IMR-90 (cell line): ENCODE data around the gene FAM174C. TPM values are rescaled to one million over a fixed set of nuclear protein-coding genes. Genes with fewer than 3 reads are reported as not detected.

Experiments used
- ATAC-seq: fragments of 200-7000 bp; cut with Tn5 transposase; 2 replicates; pipeline ENCODE4 v1.9.1; 2020; ENCODE audit warnings: low read depth, mild to moderate bottlenecking, moderate library complexity
- BruUV-seq: library from RNA; stranded (reverse); fragments of 400-500 nt; replicated peaks from 2 replicates; lab custom pipeline; 2021; lab: Mats Ljungman, UMichigan
- CTCF ChIA-PET: fragments of 300-600 bp; formaldehyde crosslinking; extraction: SDS; loops from one replicate; lab custom pipeline; 2021; ENCODE audit warnings: antibody characterized with exemption; lab: Yijun Ruan, JAX
- POLR2A ChIA-PET: fragments of 300-600 bp; sonication (Branson Sonifier 250); formaldehyde crosslinking; loops from one replicate; lab custom pipeline; 2022; ENCODE audit warnings: antibody characterized with exemption; ENCODE audit not compliant: unreplicated experiment; lab: Charles Lee
- DNase-seq: peaks from one replicate; pipeline ENCODE4 v3.0.0; 2013
- H2AFZ ChIP-seq: replicated peaks from 2 replicates; pipeline ENCODE3; 2013; ENCODE audit warnings: low read length, mild to moderate bottlenecking; ENCODE audit not compliant: poor library complexity
- H2AK5ac ChIP-seq: 2 replicates; pipeline ENCODE4 v1.6.1; 2013; ENCODE audit warnings: low read depth, low read length, inconsistent platforms
- H2AK9ac ChIP-seq: replicated peaks from 2 replicates; pipeline ENCODE3; 2013; ENCODE audit warnings: mild to moderate bottlenecking, low read depth, low read length, moderate library complexity; ENCODE audit not compliant: poor library complexity
- H2BK120ac ChIP-seq: 2 replicates; pipeline ENCODE4 v1.6.1; 2013; ENCODE audit warnings: low read depth, low read length, inconsistent platforms
- H2BK15ac ChIP-seq: 3 replicates; pipeline ENCODE4 v1.6.1; 2013; ENCODE audit warnings: low read depth, low read length, inconsistent platforms
- H2BK20ac ChIP-seq: 2 replicates; pipeline ENCODE4 v1.6.1; 2013; ENCODE audit warnings: low read depth, mild to moderate bottlenecking, inconsistent platforms, low read length, moderate library complexity
- H2BK5ac ChIP-seq: 2 replicates; pipeline ENCODE4 v1.6.1; 2013; ENCODE audit warnings: mild to moderate bottlenecking, low read depth, low read length, inconsistent platforms; ENCODE audit not compliant: poor library complexity, severe bottlenecking
- H3K14ac ChIP-seq: replicated peaks from 2 replicates; pipeline ENCODE4 v1.6.1; 2013; ENCODE audit warnings: low read depth, low read length, inconsistent platforms
- H3K18ac ChIP-seq: 2 replicates; pipeline ENCODE4 v1.6.1; 2013; ENCODE audit warnings: low read depth, low read length, control low read depth
- H3K23ac ChIP-seq: 2 replicates; pipeline ENCODE4 v1.6.1; 2013; ENCODE audit warnings: low read depth, low read length, inconsistent platforms
- H3K27ac ChIP-seq: 2 replicates; pipeline ENCODE4 v1.5.1; 2013; ENCODE audit warnings: mild to moderate bottlenecking, control low read depth, low read length; ENCODE audit not compliant: insufficient read depth
- H3K27me3 ChIP-seq: 2 replicates; pipeline ENCODE4 v1.6.1; 2013; ENCODE audit warnings: low read length; ENCODE audit not compliant: control insufficient read depth, insufficient read depth
- H3K36me3 ChIP-seq: 2 replicates; pipeline ENCODE4 v1.6.1; 2013; ENCODE audit warnings: low read length, mixed read lengths; ENCODE audit not compliant: control insufficient read depth, insufficient read depth
- H3K4ac ChIP-seq: 2 replicates; pipeline ENCODE4 v1.6.1; 2013; ENCODE audit warnings: low read depth, low read length, inconsistent platforms
- H3K4me1 ChIP-seq: 2 replicates; pipeline ENCODE4 v1.6.1; 2013; ENCODE audit warnings: low read length, mixed read lengths; ENCODE audit not compliant: control insufficient read depth, insufficient read depth
- H3K4me2 ChIP-seq: 2 replicates; pipeline ENCODE4 v1.6.1; 2013; ENCODE audit warnings: low read depth, mild to moderate bottlenecking, control low read depth, low read length, moderate library complexity
- H3K4me3 ChIP-seq: 2 replicates; pipeline ENCODE4 v1.5.1; 2013; ENCODE audit warnings: low read depth, mild to moderate bottlenecking, control low read depth, low read length, moderate library complexity; ENCODE audit not compliant: insufficient read depth
- H3K56ac ChIP-seq: 2 replicates; pipeline ENCODE4 v1.6.1; 2013; ENCODE audit warnings: low read length, inconsistent platforms; ENCODE audit not compliant: insufficient read depth; ENCODE audit errors: extremely low read depth
- H3K79me1 ChIP-seq, 2 experiments: 2 replicates each; pipeline ENCODE4 v1.6.1; 2013; ENCODE audit warnings: low read length in 2 of 2, inconsistent platforms in 1 of 2, low read depth in 1 of 2
- H3K9ac ChIP-seq: 2 replicates; pipeline ENCODE4 v1.6.1; 2013; ENCODE audit warnings: low read depth, low read length, control low read depth
- H3K9me1 ChIP-seq: 2 replicates; pipeline ENCODE4 v1.6.1; 2013; ENCODE audit warnings: low read length, inconsistent platforms; ENCODE audit not compliant: insufficient read depth
- H3K9me3 ChIP-seq: 2 replicates; pipeline ENCODE4 v1.6.1; 2013; ENCODE audit warnings: low read length; ENCODE audit not compliant: control insufficient read depth, insufficient read depth
- H4K20me1 ChIP-seq: 2 replicates; pipeline ENCODE4 v1.6.1; 2013; ENCODE audit warnings: low read length, inconsistent platforms; ENCODE audit not compliant: insufficient read depth
- H4K5ac ChIP-seq: 2 replicates; pipeline ENCODE4 v1.6.1; 2013; ENCODE audit warnings: mild to moderate bottlenecking, low read depth, low read length, control low read depth
- H4K8ac ChIP-seq, 2 experiments: 2 replicates each; pipeline ENCODE4 v1.6.1; 2013; ENCODE audit warnings: low read depth in 2 of 2, low read length in 2 of 2, control low read depth in 1 of 2, inconsistent platforms in 1 of 2
- H4K91ac ChIP-seq: 2 replicates; pipeline ENCODE4 v1.6.1; 2013; ENCODE audit warnings: low read depth, low read length, inconsistent platforms; ENCODE audit not compliant: insufficient read depth
- CEBPB ChIP-seq: IDR thresholded peaks from 2 replicates; pipeline ENCODE4 v1.6.1; 2012; ENCODE audit warnings: low read depth, low read length, improper control_type of control experiment
- MAZ ChIP-seq: IDR thresholded peaks from 2 replicates; pipeline ENCODE4 v1.6.1; 2012; ENCODE audit warnings: low read depth, mild to moderate bottlenecking, low read length, improper control_type of control experiment, moderate library complexity, borderline replicate concordance
- WGBS, 2 experiments: methylation state at CpG; one replicate each; pipeline versions ENCODE4 v1.1.5 to v1.1.7; 2013; ENCODE audit warnings: missing lambda C conversion rate in 2 of 2; ENCODE audit not compliant: insufficient read length in 1 of 2; ENCODE audit errors: extremely low coverage in 2 of 2; 5-methylcytosine and 5-hydroxymethylcytosine counted together
- dilution Hi-C: fragments of 300-500 bp; cut with HindIII; formaldehyde crosslinking; loops from one replicate; pipeline ENCODE4 v1.14.3; 2018; ENCODE audit warnings: low sequenced_read_pairs; ENCODE audit not compliant: unreplicated experiment
- in situ Hi-C: fragments of 300-500 bp; cut with MboI; formaldehyde crosslinking; loops from 3 replicates; pipeline ENCODE4 v1.14.3; 2019; ENCODE audit warnings: low sequenced_read_pairs, inconsistent platforms, mixed read lengths
- intact Hi-C: fragments of 100-400 bp; cut with micrococcal nuclease; formaldehyde crosslinking; loops from 2 replicates; pipeline ENCODE4 v1.10.0; 2022
- polyA plus RNA-seq, 3 experiments: library from polyadenylated mRNA; depleted of rRNA; stranded (reverse); fragments of >200 nt; gene quantifications; 2 replicates each; pipeline ENCODE4 v1.2.3, GENCODE V29; 2012; ENCODE audit warnings: low replicate concordance in 1 of 3
- total RNA-seq: library from RNA; depleted of rRNA; stranded (reverse); fragments of >200 nt; gene quantifications from 2 replicates; pipeline ENCODE4 v1.2.3, GENCODE V29; 2012

Gene FAM174C
- total and polyA plus RNA-seq, 2 of the 4 experiments (the other 2 are of a cell fraction) = 7.5 to 61.8 TPM

DNA sequence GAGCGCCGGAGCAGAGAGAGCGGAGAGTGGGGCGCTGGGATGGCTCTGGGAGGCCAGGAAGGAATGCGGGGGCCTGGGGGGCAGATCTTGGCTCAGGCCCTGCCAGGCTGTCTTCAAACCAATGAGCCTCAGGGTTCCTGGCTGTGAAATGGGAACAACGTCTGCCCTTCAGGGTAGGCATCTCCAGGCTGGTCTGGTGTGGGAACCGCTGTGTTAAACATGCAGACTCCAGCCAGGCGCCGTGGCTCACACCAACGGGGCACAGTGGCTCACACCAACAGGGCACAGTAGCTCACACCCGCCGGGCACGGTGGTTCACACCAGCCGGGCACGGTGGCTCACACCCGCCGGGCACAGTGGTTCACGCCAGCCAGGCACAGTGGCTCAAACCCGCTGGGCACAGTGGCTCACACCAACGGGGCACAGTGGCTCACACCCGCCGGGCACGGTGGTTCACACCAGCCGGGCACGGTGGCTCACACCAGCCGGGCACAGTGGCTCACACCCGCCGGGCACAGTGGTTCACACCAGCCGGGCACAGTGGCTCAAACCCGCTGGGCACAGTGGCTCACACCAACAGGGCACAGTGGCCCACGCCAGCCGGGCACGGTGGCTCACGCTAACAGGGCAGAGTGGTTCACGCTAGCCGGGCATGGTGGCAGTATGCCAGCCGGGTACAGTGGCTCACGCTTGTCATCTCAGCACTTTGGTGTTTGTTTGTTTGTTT is 50.4 kb downstream of the FAM174C start:
- dilution Hi-C loops (no loop called here), in situ Hi-C loops (no loop called here), intact Hi-C loops (no loop called here)
- no peak overlapping the region for H2BK15ac ChIP-seq
- POLR2A ChIA-PET = no interaction called here
- no peaks in the 10 kb centered on the region for H3K9me3 ChIP-seq
- peak overlapping the region; percentile 90 for H2AFZ ChIP-seq
- H3K14ac ChIP-seq = 0 out of 2 replicates have a peak overlapping the region, but pooled peaks have one; percentile 6
- no peaks in the 10 kb centered on the region for H3K36me3 ChIP-seq
- peak overlapping the region; percentile 21; the same call in 1 of the 2 replicates for H4K91ac ChIP-seq
- peaks cover 1% of the 10 kb centered on the region; the same call in 1 of the 2 replicates for H3K27me3 ChIP-seq
- no peak overlapping the region for H2BK5ac ChIP-seq
- peak overlapping the region; percentile 27; the same call in 1 of the 2 replicates for H2AK5ac ChIP-seq
- CTCF ChIA-PET = interaction anchor here (1.0 kb wide), 1 partner anchor 9 kb away, joined by 6 read pairs; no protein-coding TSS in a partner anchor
- H3K9ac ChIP-seq = no peak overlapping the region
- no peak overlapping the region for H3K18ac ChIP-seq
- peak overlapping the region; percentile 11; the same call in 1 of the 2 replicates for H4K5ac ChIP-seq
- no peak overlapping the region for H3K23ac ChIP-seq
- no peak overlapping the region; the same call in 1 of the 2 replicates for H3K4me3 ChIP-seq
- no TSS peak for BruUV-seq
- peak overlapping the region; percentile 85 for H2AK9ac ChIP-seq
- DNase-seq (no peak), ATAC-seq (no peak)
- no peaks in the 10 kb centered on the region for H3K79me1 ChIP-seq
- H3K56ac ChIP-seq = no peak overlapping the region
- H3K4me1 ChIP-seq = peaks cover 2% of the 10 kb centered on the region; the same call in 1 of the 2 replicates
- no peak overlapping the region for H2BK20ac ChIP-seq
- H2BK120ac ChIP-seq = peak overlapping the region; percentile 40
- WGBS, 2 experiments = 86% methylated on average over 29 of the region's 38 CpGs; no CpG with 5 or more reads in 1 of the 2 experiments
- H3K4me2 ChIP-seq = peak overlapping the region; percentile 33; the same call in 1 of the 2 replicates
- TF ChIP-seq MAZ (no peak), CEBPB (no peak)
- no peaks in the 10 kb centered on the region for H4K20me1 ChIP-seq
- H4K8ac ChIP-seq = peak overlapping the region; percentile 73 to 82; a peak in 2 of 4 replicates
- peak overlapping the region; percentile 75 for H3K4ac ChIP-seq
- H3K9me1 ChIP-seq = no peaks in the 10 kb centered on the region
- H3K27ac ChIP-seq = no peak overlapping the region
